BE2C (cell line): ENCODE data around the gene DKK1.
"Not testable (repeated sequence)": the region's sequence is repeated elsewhere in the genome, so short reads cannot be mapped to it uniquely, and the experiment has no call there.

Experiments
- DNase-seq: peaks from one replicate; pipeline ENCODE4 v3.0.0-alpha.2; 2020
- H3K27me3 ChIP-seq: fragments of 250-450 bp; sonication (Bioruptor Pico); 2 replicates; pipeline ENCODE4 v1.5.1; 2020; ENCODE audit warnings: mild to moderate bottlenecking
- H3K36me3 ChIP-seq: fragments of 250-450 bp; sonication (Bioruptor Pico); 2 replicates; pipeline ENCODE4 v1.5.1; 2020; ENCODE audit warnings: mild to moderate bottlenecking
- H3K4me1 ChIP-seq: fragments of 250-450 bp; sonication (Bioruptor Pico); 2 replicates; pipeline ENCODE4 v1.5.1; 2020
- H3K4me3 ChIP-seq: 2 replicates; pipeline ENCODE4 v1.5.1; 2011; ENCODE audit warnings: low read depth, low read length
- H3K9me3 ChIP-seq: fragments of 250-450 bp; sonication (Bioruptor Pico); 2 replicates; pipeline ENCODE4 v1.5.1; 2020
- CTCF ChIP-seq: IDR thresholded peaks from 2 replicates; pipeline ENCODE4 v1.5.1; 2012; ENCODE audit warnings: mild to moderate bottlenecking, low read depth, low read length

Gene DKK1

GRCh38 chr10:52359441-52359840, 45.4 kb downstream of the DKK1 start:
- no peaks in the 10 kb centered on the region for H3K9me3 ChIP-seq
- H3K27me3 ChIP-seq: no peaks in the 10 kb centered on the region
- no peak for TF ChIP-seq CTCF
- DNase-seq: no peak
- no peak overlapping the region for H3K4me3 ChIP-seq
- no peaks in the 10 kb centered on the region for H3K36me3 ChIP-seq
- no peaks in the 10 kb centered on the region for H3K4me1 ChIP-seq

GRCh38 chr10:52365547-52366432, 51.7 kb downstream of the DKK1 start:
- not testable (repeated sequence) for H3K4me3 ChIP-seq, H3K4me1 ChIP-seq, H3K9me3 ChIP-seq, H3K27me3 ChIP-seq, DNase-seq, H3K36me3 ChIP-seq
